22Rv1 (cell line): ENCODE measurements around the gene ALKAL2.

ENCODE experiments used
- H3K27ac ChIP-seq: fragments of 450-650 bp; 2 replicates; pipeline ENCODE4 v1.5.1; 2017
- ZFX ChIP-seq: fragments of 450-650 bp; IDR thresholded peaks from 2 replicates; pipeline ENCODE4 v1.6.1; 2017; ENCODE audit warnings: antibody characterized with exemption, borderline replicate concordance
- TF ChIP-seq, protein P1 (sequence below): fragments of 450-650 bp; IDR thresholded peaks from 2 replicates; pipeline ENCODE4 v1.5.1; 2017; ENCODE audit warnings: mild to moderate bottlenecking

ALKAL2 gene

DNA sequence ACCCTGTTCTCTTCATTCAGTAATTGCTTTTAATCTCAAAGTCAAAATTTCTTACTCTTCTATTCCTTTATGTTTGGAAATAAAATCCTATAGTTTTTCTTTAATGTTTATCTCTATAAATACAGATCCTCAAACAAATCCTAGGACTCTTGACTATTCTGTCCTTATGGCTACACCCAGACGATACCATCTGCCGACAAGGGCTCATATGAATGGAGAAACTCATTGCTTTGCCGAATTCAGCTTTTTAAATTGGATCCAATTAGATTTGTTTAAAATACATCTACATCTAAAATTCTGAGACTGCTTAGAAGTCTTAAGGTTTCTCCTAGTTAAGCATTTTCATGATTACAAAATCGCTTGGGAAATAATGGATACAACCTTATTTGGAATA lies 9.0 kb downstream of the ALKAL2 start:
- H3K27ac ChIP-seq, result no peak overlapping the region
- TF ChIP-seq, protein P1, sequence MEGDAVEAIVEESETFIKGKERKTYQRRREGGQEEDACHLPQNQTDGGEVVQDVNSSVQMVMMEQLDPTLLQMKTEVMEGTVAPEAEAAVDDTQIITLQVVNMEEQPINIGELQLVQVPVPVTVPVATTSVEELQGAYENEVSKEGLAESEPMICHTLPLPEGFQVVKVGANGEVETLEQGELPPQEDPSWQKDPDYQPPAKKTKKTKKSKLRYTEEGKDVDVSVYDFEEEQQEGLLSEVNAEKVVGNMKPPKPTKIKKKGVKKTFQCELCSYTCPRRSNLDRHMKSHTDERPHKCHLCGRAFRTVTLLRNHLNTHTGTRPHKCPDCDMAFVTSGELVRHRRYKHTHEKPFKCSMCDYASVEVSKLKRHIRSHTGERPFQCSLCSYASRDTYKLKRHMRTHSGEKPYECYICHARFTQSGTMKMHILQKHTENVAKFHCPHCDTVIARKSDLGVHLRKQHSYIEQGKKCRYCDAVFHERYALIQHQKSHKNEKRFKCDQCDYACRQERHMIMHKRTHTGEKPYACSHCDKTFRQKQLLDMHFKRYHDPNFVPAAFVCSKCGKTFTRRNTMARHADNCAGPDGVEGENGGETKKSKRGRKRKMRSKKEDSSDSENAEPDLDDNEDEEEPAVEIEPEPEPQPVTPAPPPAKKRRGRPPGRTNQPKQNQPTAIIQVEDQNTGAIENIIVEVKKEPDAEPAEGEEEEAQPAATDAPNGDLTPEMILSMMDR, result no peak
- TF ChIP-seq ZFX, result no peak

- no peak for TF ChIP-seq ZFX
- TF ChIP-seq, protein P1, result no peak
These were observed 9.5 kb downstream of the ALKAL2 start for GRCh38 chr2:278312-278926.

GRCh38 chr2:275466-275865 lies 12.4 kb downstream of the ALKAL2 start:
- no peak overlapping the region for H3K27ac ChIP-seq
- TF ChIP-seq, protein P1, result no peak

More at GRCh38 chr2:278312-278926, 9.5 kb downstream of the ALKAL2 start:
- H3K27ac ChIP-seq, result no peak overlapping the region

- H3K27ac ChIP-seq, result no peak overlapping the region
- TF ChIP-seq ZFX, result no peak
- TF ChIP-seq, protein P1, result 0 out of 2 replicates have a peak, but pooled peaks have one; percentile 4
These were observed 13.4 kb downstream of the ALKAL2 start for GRCh38 chr2:274503-274902.

DNA sequence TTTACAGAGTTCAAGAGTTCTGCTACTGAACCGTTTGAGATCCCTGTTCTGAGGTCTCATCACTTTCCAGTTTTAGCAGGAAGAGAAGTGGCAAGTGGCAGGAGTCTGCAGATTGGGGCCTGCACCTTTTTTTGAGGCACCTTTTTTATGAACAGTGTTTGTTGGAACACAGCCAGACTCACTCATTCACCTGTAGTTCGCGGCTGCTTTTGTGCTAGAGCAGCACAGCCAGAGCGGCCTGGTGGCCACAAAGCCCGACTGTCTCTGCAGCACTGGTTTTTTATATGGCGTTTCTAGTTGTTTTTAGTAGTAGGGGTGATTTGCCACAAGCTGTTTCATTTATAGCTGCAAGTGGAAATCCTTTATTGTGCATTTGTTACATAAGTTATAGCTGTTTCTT lies 14.6 kb downstream of the ALKAL2 start:
- H3K27ac ChIP-seq, result no peak overlapping the region
- TF ChIP-seq, protein P1, result no peak
- no peak for TF ChIP-seq ZFX

GRCh38 chr2:271917-272316 lies 16.0 kb downstream of the ALKAL2 start:
- TF ChIP-seq ZFX, result no peak
- TF ChIP-seq, protein P1, result no peak
- no peak overlapping the region for H3K27ac ChIP-seq

GRCh38 chr2:270861-271260 lies 17.0 kb downstream of the ALKAL2 start:
- TF ChIP-seq ZFX, result no peak
- TF ChIP-seq, protein P1, result no peak
- no peak overlapping the region for H3K27ac ChIP-seq
